Activated CD4-positive, alpha-beta T cell treated with anti-CD3 and anti-CD28 coated beads for 48 hours (primary cell): ENCODE data around the gene NAA60.
"Not testable (repeated sequence)": the region's sequence is repeated elsewhere in the genome, so short reads cannot be mapped to it uniquely, and the experiment has no call there.

ENCODE experiments used
- DNase-seq: peaks from one replicate; pipeline ENCODE4 v3.0.0-alpha.2; 2020

NAA60 gene

DNA sequence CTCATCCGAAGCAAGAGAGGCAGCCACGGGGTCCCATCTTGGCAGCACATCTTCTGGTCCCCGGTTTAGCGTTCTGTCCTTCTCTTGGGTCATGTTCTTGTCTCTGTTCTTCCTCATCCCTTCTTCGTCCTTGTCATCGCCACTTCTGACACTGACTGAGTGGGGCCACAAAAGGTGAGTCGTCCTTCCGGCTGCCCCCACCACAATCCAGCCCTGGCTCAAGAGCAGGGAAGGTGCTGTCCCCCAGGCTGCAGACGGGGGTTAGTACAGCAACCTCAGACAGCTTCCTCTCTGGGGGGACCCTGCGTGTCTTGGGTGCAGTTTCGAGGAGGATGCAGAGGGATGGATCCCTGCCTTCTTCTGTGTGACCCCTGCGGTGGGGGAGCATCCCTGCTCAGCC, 21.8 kb downstream of the NAA60 start:
- no peak for DNase-seq

DNA sequence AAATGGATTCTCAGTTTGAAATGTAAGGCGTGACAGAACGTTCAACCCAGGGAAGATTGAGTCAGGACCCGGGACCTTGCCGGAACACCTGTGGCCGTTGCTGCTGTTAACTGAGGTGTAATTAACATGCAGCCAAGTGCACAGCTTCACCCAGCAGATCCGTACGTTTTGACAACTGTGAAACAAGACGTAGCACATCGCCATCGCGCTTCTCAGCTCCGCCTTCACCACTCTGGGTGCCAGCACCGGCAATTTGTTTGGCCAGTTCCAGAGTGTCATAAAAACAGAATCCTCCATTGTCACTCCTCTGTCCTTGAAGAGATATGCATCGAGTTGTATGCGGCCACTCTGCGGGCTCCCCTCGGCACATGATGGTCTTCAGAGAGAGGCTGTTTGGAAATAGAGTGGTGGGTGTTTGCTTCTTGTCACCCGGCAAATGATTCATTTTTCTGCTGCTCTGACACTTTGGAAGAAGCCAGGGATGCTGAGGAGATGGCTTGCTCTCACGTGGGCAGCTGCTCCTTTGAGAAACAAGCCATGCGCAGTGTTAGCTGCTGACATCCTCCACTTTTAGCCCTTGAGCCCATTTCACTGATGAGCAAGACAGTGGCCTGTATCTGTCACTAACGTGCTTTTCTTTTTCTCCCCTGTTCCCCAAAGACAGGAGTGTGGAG, 22.6 kb downstream of the NAA60 start:
- no peak for DNase-seq

- no peak for DNase-seq
Measured at GRCh38 chr16:3467182-3467581, 23.7 kb downstream of the NAA60 start.

DNA sequence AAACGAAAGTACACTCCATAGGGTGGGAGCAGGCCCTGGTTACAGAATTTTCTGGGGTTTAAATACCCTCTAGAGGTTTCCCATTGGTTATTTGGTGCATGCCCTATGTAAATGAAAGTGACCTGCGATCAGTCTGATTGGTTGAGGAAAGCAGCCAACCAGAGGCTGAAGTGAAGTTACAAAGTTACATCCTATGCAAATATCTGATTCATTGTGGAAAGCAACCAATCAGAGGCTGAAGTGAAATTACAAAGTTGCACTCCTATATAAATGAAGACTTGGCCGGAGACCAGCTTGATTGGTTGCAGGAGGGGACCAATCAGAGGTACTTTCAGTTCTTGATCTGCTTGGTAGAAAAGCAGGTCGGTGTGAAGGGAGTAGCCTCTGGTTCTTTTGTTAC, 24.4 kb downstream of the NAA60 start:
- DNase-seq: no peak

- no peak for DNase-seq
Measured at GRCh38 chr16:3468501-3468900, 25.0 kb downstream of the NAA60 start.

DNA sequence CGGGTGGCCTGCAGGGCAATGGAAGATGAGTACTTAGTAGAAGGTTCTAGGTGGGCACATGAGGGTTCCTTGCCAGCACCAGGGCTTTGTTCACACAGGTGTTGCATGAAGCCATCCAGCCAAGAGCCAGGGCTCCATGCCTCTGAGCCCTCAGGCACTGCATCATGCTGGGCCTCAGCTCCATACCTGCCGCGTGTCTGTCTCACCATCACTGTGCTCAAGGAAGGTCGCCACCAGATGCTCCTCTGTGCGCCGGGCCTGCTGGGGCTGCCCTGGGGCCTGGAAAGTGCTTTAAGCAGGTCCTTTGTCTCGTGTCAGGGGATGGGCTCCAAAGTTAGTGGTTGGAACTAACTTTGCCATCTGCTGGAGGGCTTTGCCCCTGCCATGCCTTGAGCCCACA, 26.3 kb downstream of the NAA60 start:
- DNase-seq: no peak

DNA sequence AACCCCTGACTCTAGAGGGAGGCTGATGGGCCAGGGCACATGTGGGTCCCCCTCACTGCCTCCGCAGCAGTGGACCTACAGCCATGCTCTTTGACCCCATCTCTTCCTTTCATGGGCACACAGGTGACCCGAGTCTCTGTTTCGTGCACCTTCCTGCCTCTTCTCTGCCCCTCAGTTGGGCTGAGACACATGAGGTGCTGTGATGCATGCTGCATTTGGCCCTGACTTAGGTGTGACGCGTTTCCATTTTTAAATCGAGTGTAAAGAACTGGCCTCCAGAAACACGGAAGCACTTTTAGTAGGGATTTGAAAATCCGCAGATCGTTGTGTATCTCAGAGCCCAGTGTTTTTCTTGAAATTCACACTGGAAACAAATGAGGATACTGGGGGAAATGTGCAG, 27.2 kb downstream of the NAA60 start:
- DNase-seq: no peak

DNA sequence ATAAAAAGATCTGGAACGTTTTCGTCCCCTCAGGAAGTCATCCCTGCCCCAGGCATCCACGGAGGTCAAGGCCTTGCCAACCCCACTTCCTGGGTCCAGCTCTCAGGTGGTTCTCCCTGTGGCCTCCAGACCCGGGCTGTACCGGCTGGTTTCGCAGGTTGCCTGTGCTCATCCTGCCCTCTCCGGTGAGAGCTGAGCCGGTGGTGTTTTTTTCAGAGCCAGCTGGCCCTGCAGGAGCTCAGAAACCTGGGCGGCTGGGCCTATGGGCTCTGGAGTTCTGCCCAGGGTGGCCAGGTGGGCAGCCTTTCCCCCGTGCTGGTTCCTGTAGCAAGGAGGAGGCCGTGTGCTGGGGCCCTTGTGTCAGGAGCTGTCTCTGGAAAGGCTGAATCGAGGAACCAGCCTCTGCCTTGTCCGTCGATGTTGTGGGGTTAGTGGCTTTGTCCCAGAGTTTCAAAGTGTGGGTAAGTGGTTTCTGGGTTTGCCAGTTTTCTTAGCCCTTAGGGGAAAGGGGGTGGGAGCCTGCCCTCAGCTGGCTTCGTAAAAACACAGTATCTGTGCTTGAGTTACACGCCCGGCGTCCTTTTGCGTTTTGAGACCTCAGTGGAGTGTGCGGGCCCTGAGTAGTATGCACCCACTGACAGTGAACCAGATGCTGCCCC, 28.2 kb downstream of the NAA60 start:
- DNase-seq: no peak

DNA sequence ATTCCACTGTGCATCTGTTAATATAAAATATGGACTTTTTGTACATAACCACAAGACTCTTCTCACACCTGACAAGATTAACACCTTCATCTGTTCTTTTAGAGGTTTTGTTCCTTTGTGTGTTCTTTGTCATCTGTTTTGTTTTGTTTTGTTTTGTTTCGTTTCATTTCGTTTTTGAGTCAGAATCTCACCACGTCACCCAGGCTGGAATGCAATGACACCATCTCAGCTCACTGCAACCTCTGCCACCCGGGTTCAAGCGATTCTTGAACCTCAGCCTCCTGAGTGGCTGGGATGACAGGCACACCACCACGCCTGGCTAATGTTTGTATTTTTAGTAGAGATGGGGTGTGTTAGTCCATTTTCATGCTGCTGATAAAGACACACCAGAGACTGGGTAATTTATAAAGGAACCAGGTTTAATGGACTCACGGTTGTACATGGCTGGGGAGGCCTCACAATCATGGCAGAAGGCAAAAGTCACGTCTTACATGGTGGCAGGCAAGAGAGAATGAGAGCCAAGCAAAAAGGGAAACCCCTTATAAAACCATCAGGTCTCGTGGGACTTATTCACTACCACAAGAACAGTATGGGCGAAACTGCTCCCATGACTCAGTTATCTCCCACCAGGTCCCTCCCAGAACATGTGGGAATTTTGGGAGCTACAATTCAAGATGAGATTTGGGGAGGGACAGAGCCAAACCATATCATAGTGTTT, 29.6 kb downstream of the NAA60 start:
- no peak for DNase-seq

- not testable (repeated sequence) for DNase-seq
Measured at GRCh38 chr16:3473596-3473943, 30.1 kb downstream of the NAA60 start.

- DNase-seq: no peak
Measured at GRCh38 chr16:3474136-3474779, 30.8 kb downstream of the NAA60 start.

- DNase-seq: not testable (repeated sequence)
Measured at GRCh38 chr16:3474870-3475269, 31.4 kb downstream of the NAA60 start.

- no peak for DNase-seq
Measured at GRCh38 chr16:3475604-3476375, 32.3 kb downstream of the NAA60 start.

DNA sequence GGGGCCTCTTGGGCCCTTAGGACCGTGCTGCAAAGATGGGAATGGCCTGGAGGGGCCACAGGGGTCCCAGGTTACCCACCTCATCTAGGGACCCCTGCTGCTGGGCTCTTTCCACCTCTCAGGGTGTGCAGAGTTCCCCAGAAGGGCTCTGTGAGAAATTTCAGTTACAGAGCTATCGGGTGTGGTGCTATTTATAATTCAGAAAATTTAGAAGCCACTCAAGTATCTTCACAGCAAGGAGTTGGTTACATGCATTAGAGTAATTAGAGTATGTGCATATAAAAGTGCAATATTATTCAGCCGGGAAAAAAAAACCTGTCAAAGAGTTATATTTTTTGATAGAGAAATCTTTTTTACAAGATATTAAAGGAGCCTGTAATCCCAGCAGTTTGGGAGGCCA, 32.9 kb downstream of the NAA60 start:
- no peak for DNase-seq

DNA sequence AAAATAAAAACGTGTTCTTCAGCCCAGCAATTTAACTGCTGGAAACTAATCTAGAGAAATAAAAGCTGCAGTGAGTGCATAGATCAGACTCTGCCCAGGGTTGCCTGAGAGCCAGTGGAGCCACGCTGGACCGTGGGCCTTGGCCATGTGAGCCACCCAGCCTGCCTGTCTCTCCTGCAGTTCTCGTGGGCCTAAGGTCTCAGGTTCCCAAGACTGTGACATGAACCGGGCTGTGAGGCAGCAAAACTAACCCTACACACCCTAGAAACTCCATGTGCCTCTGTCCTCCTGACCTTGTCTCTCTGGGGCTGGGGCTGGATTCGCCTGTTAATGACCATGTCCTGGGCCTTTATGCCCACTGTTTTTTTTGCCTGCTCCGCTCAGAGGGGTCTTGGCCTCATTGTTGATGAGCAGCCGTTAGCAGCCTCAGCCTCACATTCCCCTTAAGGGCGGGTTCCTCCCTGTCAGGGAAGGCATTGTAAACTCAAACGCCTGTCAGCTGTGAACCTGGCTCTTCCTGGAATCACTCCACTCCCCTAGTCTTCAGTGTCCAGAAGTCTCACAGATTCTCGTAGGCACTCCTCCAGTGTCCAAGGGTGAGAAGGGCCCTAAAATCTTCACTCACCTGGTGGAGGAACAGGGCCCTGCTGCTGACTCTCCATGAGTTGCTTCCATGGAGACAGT, 34.9 kb downstream of the NAA60 start:
- DNase-seq: no peak

DNA sequence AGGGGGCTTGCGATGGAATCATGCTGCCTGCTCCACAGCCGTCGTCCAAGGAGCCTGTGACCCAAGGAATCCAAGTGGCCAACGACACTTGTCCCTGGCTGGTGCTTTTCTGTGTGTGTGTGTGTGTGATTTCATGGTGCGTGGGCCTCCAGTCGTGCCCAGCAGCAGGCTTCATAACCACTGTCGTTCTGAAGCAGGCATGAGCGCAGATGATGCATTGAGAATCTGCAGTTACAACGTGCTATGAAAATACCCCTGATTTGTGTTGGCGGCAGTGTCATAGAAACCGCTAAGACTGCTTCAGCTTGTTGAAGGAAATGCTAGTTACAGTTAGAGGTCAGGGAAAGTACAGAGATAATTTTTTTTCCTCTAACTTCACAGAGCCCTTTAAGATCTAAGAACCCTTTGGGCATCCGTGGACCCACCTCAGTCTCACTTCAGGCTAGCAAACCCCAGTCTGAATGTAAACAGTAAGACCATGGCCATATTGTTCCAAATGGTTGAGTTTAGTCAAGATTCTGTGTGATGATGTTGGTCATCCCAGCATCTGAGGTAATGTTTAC, 36.3 kb downstream of the NAA60 start:
- DNase-seq: no peak

DNA sequence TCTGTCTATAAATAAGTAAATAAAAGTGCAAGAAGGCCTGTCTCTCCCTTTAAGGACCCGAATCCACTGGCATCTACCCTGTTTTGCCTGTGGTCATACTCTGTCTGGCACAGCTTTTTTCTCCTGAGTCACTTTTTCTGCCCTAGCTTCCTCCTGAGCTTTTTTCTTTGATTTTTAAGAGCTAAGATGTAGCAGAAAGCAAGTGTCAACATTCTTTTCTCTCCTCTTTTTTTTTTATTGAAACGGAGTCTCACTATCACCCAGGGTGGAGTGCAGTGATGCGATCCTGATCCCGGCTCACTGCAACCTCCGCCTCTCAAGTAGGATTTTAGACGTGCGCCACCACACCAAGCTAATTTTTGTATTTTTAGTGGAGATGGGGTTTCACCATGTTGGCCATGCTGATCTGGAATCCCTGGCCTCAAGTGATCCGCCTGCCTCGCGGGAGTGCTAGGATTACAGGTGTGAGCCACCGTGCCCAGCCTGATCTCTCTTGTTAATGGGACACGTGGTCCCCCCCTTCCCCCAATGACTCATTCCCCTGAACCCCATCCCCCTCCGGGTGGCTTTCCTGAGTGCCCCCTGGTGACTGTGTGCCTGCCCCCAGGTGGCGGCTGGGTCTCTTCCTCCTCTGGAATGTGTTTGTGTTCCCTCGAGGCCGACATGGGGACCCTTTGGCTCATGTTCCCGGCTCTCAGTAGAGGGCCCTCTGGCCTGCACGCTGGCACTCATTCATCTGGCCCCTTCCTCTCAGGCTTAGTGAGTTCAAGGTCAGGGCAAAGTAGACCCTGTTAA, 37.6 kb downstream of the NAA60 start:
- DNase-seq: no peak

GRCh38 chr16:3481696-3482658, 38.5 kb downstream of the NAA60 start:
- DNase-seq: no peak

DNA sequence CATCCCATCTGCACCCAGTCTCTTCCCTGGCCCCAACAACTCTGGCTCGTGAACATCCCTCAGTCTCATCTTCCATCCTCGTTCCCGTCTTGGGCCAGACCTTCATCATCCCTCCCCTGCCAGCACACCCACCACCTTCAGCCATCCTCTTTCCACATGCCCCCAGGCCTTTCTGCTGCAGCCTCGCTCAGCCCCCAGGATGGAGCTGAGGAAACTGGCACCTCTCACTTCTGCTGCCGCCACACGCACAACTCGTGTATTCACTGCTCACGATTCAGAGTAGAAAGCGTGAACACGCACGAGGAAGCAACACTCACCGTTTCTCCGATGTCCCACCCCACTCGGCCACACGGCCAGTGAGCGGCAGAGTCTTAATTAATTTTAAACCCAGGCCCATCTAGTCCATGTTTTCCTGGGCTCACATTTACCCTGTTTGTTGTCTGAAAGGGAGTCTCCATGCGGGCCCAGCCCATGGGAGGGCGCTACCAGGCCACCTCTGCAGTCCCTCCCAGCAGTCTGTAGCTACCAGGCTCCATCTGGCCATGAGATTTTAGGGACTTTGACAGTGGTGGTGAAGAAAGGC, 39.3 kb downstream of the NAA60 start:
- DNase-seq: no peak
